ENCODE results near the gene RNF4. TPM values are rescaled to one million over a fixed set of nuclear protein-coding genes. Genes with fewer than 3 reads are reported as not detected.

The RNF4 gene
- total and polyA plus RNA-seq, 3 donors from 2014 or later, result 61.3 to 69.8 (median 68.3) TPM

GRCh38 chr4:2449511-2450392 lies 19.2 kb upstream of the RNF4 start:
- Histone ChIP-seq H3K27me3 (no peaks in the 10 kb centered on the region), H3K27ac (no peak overlapping the region), H3K9me3 (no peaks in the 10 kb centered on the region), H3K4me3 (no peak overlapping the region), H3K4me1 (no peaks in the 10 kb centered on the region), H3K36me3 (ENCODE audit: low read depth, missing control alignments) (no peaks in the 10 kb centered on the region)
- TF ChIP-seq POLR2A (IDR thresholded peaks at IDR 0.05), result no peak
- no peak for TF ChIP-seq CTCF (IDR thresholded peaks at IDR 0.05)
- DNase-seq, result no peak
- 90 to 92% methylated on average over 25 to 27 of the region's 27 CpGs for WGBS, 2 donors
- intact Hi-C loops (cut with DNase I; ENCODE audit: low total_unique reads), result no loop called here

GRCh38 chr4:2450394-2451035 lies 18.4 kb upstream of the RNF4 start:
- no peaks in the 10 kb centered on the region for H3K27me3 ChIP-seq
- no peaks in the 10 kb centered on the region for H3K4me1 ChIP-seq
- TF ChIP-seq POLR2A (IDR thresholded peaks at IDR 0.05) (no peak), CTCF (IDR thresholded peaks at IDR 0.05) (no peak)
- H3K36me3 ChIP-seq (ENCODE audit: low read depth, missing control alignments), result no peaks in the 10 kb centered on the region
- no peak for DNase-seq
- H3K27ac ChIP-seq, result no peak overlapping the region
- no peaks in the 10 kb centered on the region for H3K9me3 ChIP-seq
- no peak overlapping the region for H3K4me3 ChIP-seq
- intact Hi-C loops (cut with DNase I; ENCODE audit: low total_unique reads), result no loop called here
- WGBS, 2 donors, result 90 to 92% methylated on average over 7 to 16 of the region's 16 CpGs

- Histone ChIP-seq H3K4me1 (no peaks in the 10 kb centered on the region), H3K27ac (no peak overlapping the region), H3K27me3 (no peaks in the 10 kb centered on the region), H3K9me3 (no peaks in the 10 kb centered on the region), H3K4me3 (no peak overlapping the region), H3K36me3 (ENCODE audit: low read depth, missing control alignments) (no peaks in the 10 kb centered on the region)
- TF ChIP-seq POLR2A (IDR thresholded peaks at IDR 0.05) (no peak), CTCF (IDR thresholded peaks at IDR 0.05) (no peak)
- WGBS, 2 donors, result 83 to 95% methylated on average over 7 to 10 of the region's 10 CpGs
- DNase-seq, result no peak
- intact Hi-C loops (cut with DNase I; ENCODE audit: low total_unique reads), result no loop called here
Measured at GRCh38 chr4:2451036-2451520, 17.8 kb upstream of the RNF4 start.

- Histone ChIP-seq H3K9me3 (no peaks in the 10 kb centered on the region), H3K4me1 (no peaks in the 10 kb centered on the region), H3K36me3 (ENCODE audit: low read depth, missing control alignments) (no peaks in the 10 kb centered on the region), H3K27me3 (no peaks in the 10 kb centered on the region), H3K27ac (no peak overlapping the region), H3K4me3 (no peak overlapping the region)
- intact Hi-C loops (cut with DNase I; ENCODE audit: low total_unique reads), result no loop called here
- DNase-seq, result no peak
- no peak for TF ChIP-seq CTCF (IDR thresholded peaks at IDR 0.05)
- TF ChIP-seq POLR2A (IDR thresholded peaks at IDR 0.05), result no peak
- WGBS, 2 donors, result 78 to 81% methylated on average over 19 to 25 of the region's 25 CpGs
Measured at GRCh38 chr4:2451821-2452785, 16.8 kb upstream of the RNF4 start.
